A673 (cell line): ENCODE data around the gene HID1. TPM values are rescaled to one million over a fixed set of nuclear protein-coding genes. Genes with fewer than 3 reads are reported as not detected.

Experiments
- BruUV-seq: library from RNA; stranded (reverse); fragments of 400-500 nt; replicated peaks from 2 replicates; lab custom pipeline; 2021; lab: Mats Ljungman, UMichigan
- CTCF ChIA-PET: fragments of 300-600 bp; sonication (Branson Sonifier 250); formaldehyde crosslinking; loops from one replicate; lab custom pipeline; 2022; ENCODE audit warnings: antibody characterized with exemption; lab: Charles Lee
- POLR2A ChIA-PET: fragments of 300-600 bp; sonication (Branson Sonifier 250); formaldehyde crosslinking; loops from one replicate; lab custom pipeline; 2022; ENCODE audit warnings: antibody characterized with exemption; ENCODE audit not compliant: low non-redundant PET; lab: Charles Lee
- DNase-seq: peaks from one replicate; pipeline ENCODE4 v3.0.0-alpha.2; 2015; ENCODE audit warnings: low spot score
- H3K27ac ChIP-seq: fragments of 200-600 bp; sonication (generic); 2 replicates; pipeline ENCODE4 v1.5.1; 2016; ENCODE audit warnings: mixed run types, low read depth, mild to moderate bottlenecking, mixed read lengths, antibody characterized with exemption, low read length; ENCODE audit not compliant: poor library complexity, severe bottlenecking
- H3K27me3 ChIP-seq: fragments of 200-600 bp; sonication (generic); replicated peaks from 2 replicates; pipeline ENCODE4 v1.6.1; 2017; ENCODE audit warnings: mixed run types, low read depth, mild to moderate bottlenecking, mixed read lengths, antibody characterized with exemption, low read length; ENCODE audit not compliant: insufficient read depth, poor library complexity
- H3K36me3 ChIP-seq: fragments of 200-600 bp; sonication (generic); 2 replicates; pipeline ENCODE4 v1.6.1; 2016; ENCODE audit warnings: mixed run types, mild to moderate bottlenecking, mixed read lengths, antibody characterized with exemption, low read length; ENCODE audit not compliant: insufficient read depth, poor library complexity, severe bottlenecking
- H3K4me1 ChIP-seq: fragments of 200-600 bp; sonication (generic); 2 replicates; pipeline ENCODE4 v1.6.1; 2017; ENCODE audit warnings: mixed run types, mild to moderate bottlenecking, mixed read lengths, antibody characterized with exemption, low read length; ENCODE audit not compliant: insufficient read depth, poor library complexity, severe bottlenecking
- H3K4me3 ChIP-seq: fragments of 200-600 bp; sonication (generic); 2 replicates; pipeline ENCODE4 v1.5.1; 2016; ENCODE audit warnings: low read depth, mixed run types, mild to moderate bottlenecking, mixed read lengths, low read length; ENCODE audit not compliant: poor library complexity, severe bottlenecking
- H3K9me3 ChIP-seq: fragments of 200-600 bp; sonication (generic); 2 replicates; pipeline ENCODE4 v1.6.1; 2016; ENCODE audit warnings: mixed run types, low read depth, mild to moderate bottlenecking, mixed read lengths, antibody characterized with exemption, low read length; ENCODE audit not compliant: poor library complexity, severe bottlenecking
- CTCF ChIP-seq: fragments of 300-800, 200-600 bp; sonication (generic); conservative IDR thresholded peaks from 2 replicates; pipeline ENCODE4 v1.5.1; 2017; ENCODE audit warnings: low read depth, mild to moderate bottlenecking, antibody characterized with exemption, low read length, moderate library complexity, mixed read lengths
- EZH2 ChIP-seq: fragments of 200-600 bp; sonication (generic); IDR thresholded peaks from 2 replicates; pipeline ENCODE4 v1.6.1; 2017; ENCODE audit warnings: borderline replicate concordance, low read depth, mild to moderate bottlenecking, mixed read lengths, antibody characterized with exemption, low read length; ENCODE audit not compliant: poor library complexity, severe bottlenecking
- intact Hi-C: fragments of 100-400 bp; cut with micrococcal nuclease; formaldehyde crosslinking; loops from one replicate; pipeline ENCODE4 v1.10.0; 2022; ENCODE audit not compliant: unreplicated experiment
- total RNA-seq: library from RNA; stranded (reverse); gene quantifications from 2 replicates; pipeline ENCODE4 v1.2.3, GENCODE V29; 2021

Gene HID1
- total RNA-seq, 1 experiment from 2014 or later = 1.2 TPM

DNA sequence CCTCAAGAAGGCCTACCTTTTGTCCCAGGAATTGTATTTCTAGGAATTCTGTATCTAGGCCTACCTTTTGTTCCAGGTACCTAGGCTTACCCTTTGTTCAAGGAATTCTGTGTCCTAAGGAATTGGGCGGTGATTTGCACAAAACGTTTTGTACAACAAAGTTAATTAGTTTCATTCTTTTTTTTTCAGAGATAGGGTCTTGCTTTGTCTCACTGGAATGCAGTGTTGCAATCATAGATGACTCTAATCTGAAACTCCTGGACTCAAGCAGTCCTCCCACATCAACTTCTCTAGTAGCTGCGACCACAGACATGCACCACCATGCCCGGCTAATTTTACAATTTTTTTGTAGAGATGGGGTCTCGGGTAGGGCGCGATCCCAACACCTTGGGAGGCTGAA is 21.9 kb upstream of the HID1 start:
- Histone ChIP-seq H3K36me3 (no peaks in the 10 kb centered on the region), H3K4me1 (no peaks in the 10 kb centered on the region), H3K27me3 (no peaks in the 10 kb centered on the region), H3K4me3 (no peak overlapping the region), H3K9me3 (no peaks in the 10 kb centered on the region), H3K27ac (no peak overlapping the region)
- POLR2A ChIA-PET = no interaction called here
- DNase-seq = no peak
- TF ChIP-seq EZH2 (no peak), CTCF (no peak)
- BruUV-seq = no TSS peak
- CTCF ChIA-PET = no interaction called here
- intact Hi-C loops = no loop called here

DNA sequence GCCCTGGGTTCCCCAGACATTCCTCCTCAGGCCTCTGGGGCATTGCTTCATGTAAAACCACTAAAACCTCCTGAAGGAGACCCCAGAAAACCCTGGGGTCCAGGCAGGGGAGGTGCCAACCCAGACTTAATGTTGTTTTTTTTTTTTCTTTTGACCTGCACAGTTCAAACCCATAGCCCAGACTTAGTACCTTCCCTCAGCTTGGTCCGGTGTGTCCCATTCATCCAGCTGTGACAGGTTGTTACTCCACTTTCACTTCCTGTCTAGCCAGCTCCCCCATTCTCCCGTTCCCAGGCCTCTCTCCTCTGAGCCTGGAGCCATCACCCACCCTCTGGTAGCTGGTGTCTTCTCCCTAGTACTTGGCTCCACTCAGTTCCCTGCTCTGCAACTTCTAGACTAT is 19.7 kb upstream of the HID1 start:
- Histone ChIP-seq H3K4me3 (no peak overlapping the region), H3K27ac (no peak overlapping the region), H3K9me3 (no peaks in the 10 kb centered on the region), H3K4me1 (peaks cover 6% of the 10 kb centered on the region), H3K36me3 (no peaks in the 10 kb centered on the region), H3K27me3 (no peaks in the 10 kb centered on the region)
- DNase-seq = no peak
- TF ChIP-seq CTCF (no peak), EZH2 (no peak)
- BruUV-seq = no TSS peak
- POLR2A ChIA-PET = no interaction called here
- intact Hi-C loops = no loop called here
- CTCF ChIA-PET = no interaction called here

DNA sequence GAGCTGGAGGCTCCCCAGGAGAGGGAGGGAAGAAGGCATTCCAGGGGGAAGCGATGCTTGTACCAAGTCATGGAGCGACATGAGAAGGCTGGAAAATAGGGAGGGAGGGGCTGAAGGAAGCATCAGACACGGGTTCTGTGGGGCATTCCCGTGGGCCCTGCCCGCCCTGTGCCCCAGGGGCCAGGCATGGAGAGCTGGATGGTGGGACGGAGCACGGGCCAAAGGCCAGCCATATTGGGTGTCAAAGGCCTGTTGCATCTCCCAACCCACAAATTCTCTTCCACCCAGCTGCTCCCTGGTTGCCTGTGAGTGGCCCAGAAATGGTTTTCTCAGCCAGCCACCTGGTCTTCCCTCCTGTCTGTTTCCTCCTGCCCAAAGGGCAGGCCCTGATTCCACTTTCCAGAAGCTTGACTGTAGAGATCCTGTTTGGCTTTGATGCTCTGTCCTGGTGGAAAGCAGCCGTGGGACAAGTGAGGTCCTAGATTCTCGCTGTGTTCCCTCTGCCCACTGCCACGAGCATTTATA is 18.1 kb upstream of the HID1 start:
- no peak for DNase-seq
- peaks cover 6% of the 10 kb centered on the region for H3K4me1 ChIP-seq
- no peak overlapping the region for H3K4me3 ChIP-seq
- no TSS peak for BruUV-seq
- intact Hi-C loops = no loop called here
- TF ChIP-seq CTCF (no peak), EZH2 (no peak)
- H3K27me3 ChIP-seq = no peaks in the 10 kb centered on the region
- H3K27ac ChIP-seq = no peak overlapping the region
- ChIA-PET CTCF (no interaction called here), POLR2A (no interaction called here)
- H3K9me3 ChIP-seq = no peaks in the 10 kb centered on the region
- no peaks in the 10 kb centered on the region for H3K36me3 ChIP-seq
